Neural cell (in vitro differentiated cells): ENCODE results near the gene COX14.

Experiments used
- CTCF ChIP-seq: fragments of 450-650 bp; IDR thresholded peaks from 2 replicates; pipeline ENCODE4 v1.5.1; 2014; ENCODE audit warnings: antibody characterized with exemption, mild to moderate bottlenecking, moderate library complexity; ENCODE audit not compliant: poor library complexity, severe bottlenecking
- EP300 ChIP-seq: fragments of 450-650 bp; conservative IDR thresholded peaks from 2 replicates; pipeline ENCODE4 v1.6.1; 2014; ENCODE audit warnings: antibody characterized with exemption, mild to moderate bottlenecking, moderate library complexity; ENCODE audit not compliant: poor library complexity, severe bottlenecking
- EZH2 ChIP-seq: fragments of 200-600, 300-800 bp; shearing (Covaris generic), sonication (generic); IDR thresholded peaks from 2 replicates; pipeline ENCODE4 v1.6.1; 2014; ENCODE audit warnings: antibody characterized with exemption, low read length, borderline replicate concordance, mild to moderate bottlenecking; ENCODE audit not compliant: insufficient read depth, poor library complexity, severe bottlenecking
- MXI1 ChIP-seq: fragments of 450-650 bp; conservative IDR thresholded peaks from 2 replicates; pipeline ENCODE4 v1.6.1; 2014; ENCODE audit warnings: antibody characterized with exemption, mild to moderate bottlenecking; ENCODE audit not compliant: poor library complexity, severe bottlenecking
- POLR2AphosphoS5 ChIP-seq: IDR thresholded peaks from 2 replicates; pipeline ENCODE4 v1.6.1; 2012
- REST ChIP-seq: IDR thresholded peaks from 2 replicates; pipeline ENCODE4 v1.6.1; 2012; ENCODE audit warnings: borderline replicate concordance
- SMC3 ChIP-seq: fragments of 450-650 bp; conservative IDR thresholded peaks from 2 replicates; pipeline ENCODE4 v1.6.1; 2014; ENCODE audit warnings: antibody characterized with exemption, mild to moderate bottlenecking, moderate library complexity; ENCODE audit not compliant: poor library complexity

- TF ChIP-seq EZH2 (no peak), CTCF (peak; percentile 88), EP300 (no peak), REST (peak; percentile 72), POLR2AphosphoS5 (peak; percentile 89), SMC3 (peak; percentile 44), MXI1 (peak; percentile 70)
Measured at GRCh38 chr12:50084775-50085614, 27.0 kb upstream of the COX14 start, which contains the start of gene SMARCD1.
